Measurements from ENCODE around the gene ITGAD. TPM values are rescaled to one million over a fixed set of nuclear protein-coding genes. Genes with fewer than 3 reads are reported as not detected.

The ITGAD gene
- total and polyA plus RNA-seq, 2 of the 8 experiments (the other 6 are each of a cell fraction or from before 2014, with no cell fraction given): 0.06 TPM; not detected in 1

DNA sequence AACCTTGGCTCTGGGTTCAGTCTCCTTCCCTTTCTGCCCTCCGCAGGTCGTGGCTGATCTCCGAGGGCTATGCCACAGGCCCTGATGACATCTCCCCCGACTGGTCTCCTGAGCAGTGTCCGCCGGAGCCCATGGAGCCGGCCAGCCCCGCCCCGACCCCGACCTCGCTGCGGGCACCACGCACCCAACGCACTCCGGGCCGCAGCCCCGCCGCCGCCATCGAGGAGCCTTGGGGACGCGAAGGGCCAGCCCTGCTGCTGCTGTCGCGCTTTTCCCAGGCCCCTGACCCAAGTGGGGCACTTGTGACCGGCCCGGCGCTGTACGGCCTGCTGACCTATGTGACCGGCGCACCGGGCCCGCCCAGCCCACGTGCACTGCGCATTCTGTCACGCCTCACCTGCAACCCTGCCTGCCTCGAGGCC is 71.2 kb downstream of the ITGAD start:
- Histone ChIP-seq H3K4me2 (ENCODE audit: insufficient read depth in 1 of 2, low read depth in 2 of 2, low read length in 2 of 2) (no peak overlapping the region), H3K18ac (ENCODE audit: extremely low read depth, low read length) (no peak overlapping the region), H3K36me3 (ENCODE audit: control insufficient read depth in 2 of 4, insufficient read depth in 4 of 4, low read length in 3 of 4) (peaks cover 0 to 13% (median 1%) of the 10 kb centered on the region in 4 experiments; a peak in 4 of 8 replicates), H2BK15ac (ENCODE audit: low read length) (no peak overlapping the region), H2BK120ac (replicated peaks; ENCODE audit: low read depth, low read length) (no peak overlapping the region), H3K56ac (replicated peaks; ENCODE audit: insufficient read length, low read depth, low read length) (no peak overlapping the region), H2AFZ (ENCODE audit: low read length) (no peak overlapping the region), H3K9ac (replicated peaks in 1 of 4; ENCODE audit: extremely low read depth in 1 of 4, low read depth in 3 of 4, low read length in 3 of 4) (no peak overlapping the region), H2BK20ac (ENCODE audit: low read length) (no peak overlapping the region), H3K9me3 (ENCODE audit: insufficient read depth in 2 of 2, low read depth in 1 of 2, low read length in 1 of 2) (no peaks in the 10 kb centered on the region), H3K23ac (ENCODE audit: insufficient read length) (no peak overlapping the region), H3K27me3 (replicated peaks in 1 of 4; ENCODE audit: control insufficient read depth in 3 of 4, extremely low read depth in 1 of 4, insufficient read depth in 3 of 4, low read length in 3 of 4) (no peaks in the 10 kb centered on the region), H3K27ac (ENCODE audit: low read depth, low read length) (no peak overlapping the region), H3K79me2 (ENCODE audit: control insufficient read depth in 1 of 2, insufficient read depth in 2 of 2, low read length in 2 of 2) (no peaks in the 10 kb centered on the region), H3K14ac (ENCODE audit: insufficient read length) (no peak overlapping the region), H2BK5ac (ENCODE audit: low read depth, low read length) (no peak overlapping the region), H4K20me1 (replicated peaks in 1 of 2; ENCODE audit: control insufficient read depth in 1 of 2, insufficient read depth in 2 of 2, low read length in 2 of 2) (no peaks in the 10 kb centered on the region), H4K5ac (ENCODE audit: insufficient read length, low read depth, low read length) (no peak overlapping the region), H3K4me3 (ENCODE audit: extremely low read depth in 1 of 4, insufficient read depth in 2 of 4, low read depth in 3 of 4, low read length in 4 of 4) (no peak overlapping the region), H3K4ac (replicated peaks; ENCODE audit: insufficient read length, low read depth, low read length) (no peak overlapping the region), H2BK12ac (ENCODE audit: low read depth, low read length) (no peak overlapping the region), H3K79me1 (ENCODE audit: low read depth, low read length) (no peaks in the 10 kb centered on the region), H4K91ac (replicated peaks; ENCODE audit: insufficient read length, low read length) (no peak overlapping the region), H3K23me2 (ENCODE audit: low read depth, low read length) (0 out of 2 replicates have a peak, but pooled peaks cover 3% of the 10 kb centered on the region), H3K4me1 (replicated peaks in 1 of 4; ENCODE audit: control insufficient read depth in 3 of 4, insufficient read depth in 4 of 4, low read length in 3 of 4) (no peaks in the 10 kb centered on the region), H2AK5ac (ENCODE audit: low read depth, low read length) (no peak overlapping the region), H4K8ac (ENCODE audit: extremely low read depth, insufficient read depth, low read length) (no peak overlapping the region)
- FAIRE-seq: no peak
- DNase-seq (ENCODE audit: low read depth in 1 of 2, low spot score in 2 of 2): no peak
- POLR2A ChIA-PET (ENCODE audit: partially characterized antibody): no interaction called here
- TF ChIP-seq CBX8 (IDR thresholded peaks at IDR 0.05; ENCODE audit: borderline replicate concordance, low read depth, low read length) (no peak), TCF12 (IDR thresholded peaks at IDR 0.05; ENCODE audit: low read depth, low read length) (no peak), SAP30 (IDR thresholded peaks at IDR 0.05; ENCODE audit: insufficient read depth, insufficient replicate concordance, low read length) (no peak), MAFK (IDR thresholded peaks at IDR 0.05; ENCODE audit: low read depth, low read length) (no peak), SP4 (IDR thresholded peaks at IDR 0.05; ENCODE audit: low read length) (no peak), ASH2L (IDR thresholded peaks at IDR 0.05; ENCODE audit: low read length) (no peak), CBX5 (IDR thresholded peaks at IDR 0.05; ENCODE audit: low read depth, low read length) (no peak)
- TF ChIP-seq, protein P1, sequence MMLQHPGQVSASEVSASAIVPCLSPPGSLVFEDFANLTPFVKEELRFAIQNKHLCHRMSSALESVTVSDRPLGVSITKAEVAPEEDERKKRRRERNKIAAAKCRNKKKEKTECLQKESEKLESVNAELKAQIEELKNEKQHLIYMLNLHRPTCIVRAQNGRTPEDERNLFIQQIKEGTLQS (IDR thresholded peaks at IDR 0.05; ENCODE audit: insufficient read depth, low read depth, low read length): no peak
- CTCF ChIA-PET (ENCODE audit: partially characterized antibody): no interaction called here
- 91% methylated on average over 22 of the region's 36 CpGs; no CpG with 5 or more reads in 1 of the 2 experiments for WGBS, 2 experiments (ENCODE audit: extremely low coverage in 1 of 2, insufficient coverage in 1 of 2, insufficient read length in 1 of 2, insufficient replicate concordance in 2 of 2, low coverage in 1 of 2, low lambda C conversion rate in 2 of 2, missing lambda C conversion rate in 1 of 2)

All from H1 (cell line).